Activated B cell treated with CpG ODN at 0.5 μM for 24 hours (primary cell): ENCODE data around the gene GPR55. TPM values are rescaled to one million over a fixed set of nuclear protein-coding genes. Genes with fewer than 3 reads are reported as not detected.

Experiments
- ATAC-seq: fragments of 200-7000 bp; cut with Tn5 transposase; one replicate; pipeline ENCODE4 v1.10.0; 2021; ENCODE audit warnings: low read depth, mild to moderate bottlenecking, moderate library complexity
- CTCF ChIA-PET: fragments of 350-600 bp; sonication (Branson Sonifier 250); formaldehyde crosslinking; loops from one replicate; lab custom pipeline; 2021; ENCODE audit warnings: antibody characterized with exemption; lab: Charles Lee
- POLR2A ChIA-PET: fragments of 350-600 bp; sonication (Branson Sonifier 250); formaldehyde crosslinking; loops from one replicate; lab custom pipeline; 2021; ENCODE audit warnings: antibody characterized with exemption; lab: Charles Lee
- DNase-seq: peaks from one replicate; pipeline ENCODE4 v3.0.0; 2022
- H3K27ac Mint-ChIP-seq: one replicate; pipeline ENCODE4 v1.8.0; 2020; ENCODE audit warnings: mixed read lengths
- H3K27me3 Mint-ChIP-seq: one replicate; pipeline ENCODE4 v1.8.0; 2021; ENCODE audit warnings: mixed read lengths
- H3K36me3 Mint-ChIP-seq: one replicate; pipeline ENCODE4 v1.8.0; 2021; ENCODE audit warnings: low read depth, mixed read lengths
- H3K4me1 Mint-ChIP-seq: one replicate; pipeline ENCODE4 v1.8.0; 2021; ENCODE audit warnings: mixed read lengths
- H3K4me3 Mint-ChIP-seq: one replicate; pipeline ENCODE4 v1.8.0; 2020; ENCODE audit warnings: mild to moderate bottlenecking, mixed read lengths
- H3K9me3 Mint-ChIP-seq: one replicate; pipeline ENCODE4 v1.8.0; 2020; ENCODE audit warnings: mixed read lengths
- intact Hi-C: fragments of 100-400 bp; cut with micrococcal nuclease; formaldehyde crosslinking; loops from one replicate; pipeline ENCODE4 v1.15.1; 2024
- total RNA-seq: library from RNA; stranded (reverse); gene quantifications from 2 replicates; pipeline ENCODE4 v1.2.3, GENCODE V29; 2022
- TF ChIP-seq, protein P1 (sequence below): fragments of 200-600 bp; IDR thresholded peaks from one replicate; pipeline ENCODE4 v1.8.0; 2022; ENCODE audit warnings: antibody characterized with exemption, mild to moderate bottlenecking

GPR55 gene
- total RNA-seq, 1 donor from 2014 or later: 6.3 TPM

DNA sequence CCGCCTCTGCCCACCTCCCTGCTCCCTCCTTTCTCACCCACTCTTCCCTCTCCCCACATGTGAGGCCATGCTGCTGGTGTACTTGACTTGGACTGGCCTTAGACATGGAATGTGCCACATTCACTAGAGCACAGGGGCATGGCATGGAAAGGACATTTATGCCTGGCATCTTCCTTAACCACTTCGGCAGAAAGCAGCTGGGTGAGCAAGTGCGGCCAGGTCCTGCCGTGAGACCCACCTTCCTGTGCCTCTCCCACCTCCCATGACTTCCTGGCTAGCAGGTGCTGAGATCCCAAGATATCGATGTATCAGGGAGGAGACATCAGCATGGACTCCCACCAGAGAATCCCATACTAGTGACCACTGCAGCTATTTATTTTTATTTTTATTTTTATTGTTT lies 13.0 kb downstream of the GPR55 start:
- CTCF ChIA-PET: interaction anchor here (0.8 to 2.9 kb wide), 8 partner anchors 12 to 88 kb away, joined by 3 to 33 read pairs (median 4); no protein-coding TSS in a partner anchor
- TF ChIP-seq, protein P1, sequence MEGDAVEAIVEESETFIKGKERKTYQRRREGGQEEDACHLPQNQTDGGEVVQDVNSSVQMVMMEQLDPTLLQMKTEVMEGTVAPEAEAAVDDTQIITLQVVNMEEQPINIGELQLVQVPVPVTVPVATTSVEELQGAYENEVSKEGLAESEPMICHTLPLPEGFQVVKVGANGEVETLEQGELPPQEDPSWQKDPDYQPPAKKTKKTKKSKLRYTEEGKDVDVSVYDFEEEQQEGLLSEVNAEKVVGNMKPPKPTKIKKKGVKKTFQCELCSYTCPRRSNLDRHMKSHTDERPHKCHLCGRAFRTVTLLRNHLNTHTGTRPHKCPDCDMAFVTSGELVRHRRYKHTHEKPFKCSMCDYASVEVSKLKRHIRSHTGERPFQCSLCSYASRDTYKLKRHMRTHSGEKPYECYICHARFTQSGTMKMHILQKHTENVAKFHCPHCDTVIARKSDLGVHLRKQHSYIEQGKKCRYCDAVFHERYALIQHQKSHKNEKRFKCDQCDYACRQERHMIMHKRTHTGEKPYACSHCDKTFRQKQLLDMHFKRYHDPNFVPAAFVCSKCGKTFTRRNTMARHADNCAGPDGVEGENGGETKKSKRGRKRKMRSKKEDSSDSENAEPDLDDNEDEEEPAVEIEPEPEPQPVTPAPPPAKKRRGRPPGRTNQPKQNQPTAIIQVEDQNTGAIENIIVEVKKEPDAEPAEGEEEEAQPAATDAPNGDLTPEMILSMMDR: no peak
- Mint-ChIP-seq H3K4me1 (peaks cover 21% of the 10 kb centered on the region), H3K27me3 (peaks cover 1% of the 10 kb centered on the region), H3K27ac (no peak overlapping the region), H3K9me3 (no peaks in the 10 kb centered on the region), H3K36me3 (peaks cover 2% of the 10 kb centered on the region), H3K4me3 (no peak overlapping the region)
- DNase-seq (no peak), ATAC-seq (no peak)
- intact Hi-C loops: no loop called here
- POLR2A ChIA-PET: no interaction called here

- H3K4me1 Mint-ChIP-seq: peaks cover 21% of the 10 kb centered on the region
- intact Hi-C loops: no loop called here
- peaks cover 1% of the 10 kb centered on the region for H3K27me3 Mint-ChIP-seq
- H3K27ac Mint-ChIP-seq: no peak overlapping the region
- no peaks in the 10 kb centered on the region for H3K9me3 Mint-ChIP-seq
- no peak overlapping the region for H3K4me3 Mint-ChIP-seq
- no peak for ATAC-seq
- DNase-seq: no peak
- POLR2A ChIA-PET: no interaction called here
- CTCF ChIA-PET: no interaction called here
- peaks cover 2% of the 10 kb centered on the region for H3K36me3 Mint-ChIP-seq
- TF ChIP-seq, protein P1: no peak
Measured at GRCh38 chr2:230910546-230911177, 14.4 kb downstream of the GPR55 start.

DNA sequence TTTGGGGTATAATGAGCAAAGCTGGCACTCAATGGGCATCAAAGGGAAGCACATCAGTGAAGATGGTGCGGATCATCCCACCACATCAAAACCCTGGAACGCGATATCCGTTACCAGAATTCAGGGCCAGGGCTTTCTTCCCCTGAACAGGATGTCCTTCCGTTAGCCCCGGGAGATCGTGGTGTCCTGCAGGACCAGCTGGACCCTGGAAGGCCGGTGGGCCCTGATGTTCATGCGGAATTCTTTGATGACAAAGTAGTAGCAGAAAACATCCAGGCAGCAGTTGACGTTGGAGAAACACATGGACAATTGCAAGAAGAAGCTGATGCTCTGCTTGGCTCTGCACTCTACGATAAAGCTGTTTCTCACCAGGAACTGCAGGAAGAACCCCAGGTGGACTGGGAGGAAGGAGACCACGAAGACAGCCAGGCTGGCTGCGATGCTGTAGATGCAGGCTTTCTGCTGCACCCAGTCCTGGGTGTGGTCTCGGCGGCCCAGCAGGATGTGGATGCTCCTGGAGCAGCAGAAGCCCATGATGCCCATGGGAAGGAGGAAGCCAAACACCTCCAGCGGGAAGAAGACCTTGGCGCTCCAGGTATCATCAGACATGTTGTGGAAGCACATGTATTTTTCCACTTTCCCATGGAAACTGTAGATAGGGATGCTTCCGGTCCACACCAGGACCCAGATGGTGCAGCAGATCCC lies 15.0 kb downstream of the GPR55 start:
- intact Hi-C loops: no loop called here
- POLR2A ChIA-PET: no interaction called here
- peaks cover 2% of the 10 kb centered on the region for H3K36me3 Mint-ChIP-seq

DNA sequence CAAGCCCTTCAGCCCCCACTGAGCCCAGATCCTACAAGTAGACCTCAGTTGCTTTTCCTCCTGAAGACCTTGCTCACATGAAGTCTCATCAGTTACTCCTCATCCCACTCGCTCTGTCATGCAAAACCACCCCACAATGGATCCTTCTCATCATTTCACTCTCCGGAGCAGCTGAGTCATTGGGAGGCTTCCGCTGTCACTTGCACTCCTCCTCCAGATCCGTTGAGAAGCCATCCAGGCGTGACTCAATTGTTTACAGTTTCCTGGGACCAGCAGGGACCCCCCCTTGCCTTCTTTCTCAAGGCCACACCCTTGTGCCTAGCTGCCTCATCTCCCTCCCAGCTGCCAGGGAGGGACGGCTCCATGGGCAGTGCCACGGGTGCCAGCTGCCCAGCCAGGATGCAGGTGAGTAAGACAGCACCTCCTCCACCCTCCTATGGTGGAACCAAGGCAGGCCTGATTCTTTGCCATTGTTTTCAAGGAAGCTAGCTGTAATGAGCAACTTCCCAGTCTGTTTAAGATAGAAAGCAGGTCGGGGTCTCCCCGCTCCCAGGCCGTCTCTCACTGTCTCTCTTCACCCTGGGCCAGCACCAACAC lies 16.3 kb downstream of the GPR55 start:
- H3K27ac Mint-ChIP-seq: no peak overlapping the region
- H3K4me1 Mint-ChIP-seq: peaks cover 11% of the 10 kb centered on the region
- ATAC-seq (no peak), DNase-seq (peak; percentile 5)
- H3K4me3 Mint-ChIP-seq: no peak overlapping the region
- H3K27me3 Mint-ChIP-seq: peaks cover 1% of the 10 kb centered on the region
- TF ChIP-seq, protein P1: no peak
- intact Hi-C loops: no loop called here
- ChIA-PET CTCF (no interaction called here), POLR2A (no interaction called here)
- H3K36me3 Mint-ChIP-seq: peaks cover 2% of the 10 kb centered on the region
- no peaks in the 10 kb centered on the region for H3K9me3 Mint-ChIP-seq

More for the DNA sequence above, 15.0 kb downstream of the GPR55 start:
- CTCF ChIA-PET: no interaction called here
- Mint-ChIP-seq H3K27me3 (peaks cover 1% of the 10 kb centered on the region), H3K9me3 (no peaks in the 10 kb centered on the region), H3K4me1 (peaks cover 19% of the 10 kb centered on the region), H3K4me3 (no peak overlapping the region), H3K27ac (no peak overlapping the region)
- ATAC-seq (no peak), DNase-seq (no peak)
- TF ChIP-seq, protein P1: no peak

GRCh38 chr2:230908092-230908594 lies 16.9 kb downstream of the GPR55 start:
- H3K27me3 Mint-ChIP-seq: peaks cover 1% of the 10 kb centered on the region
- TF ChIP-seq, protein P1: no peak
- ChIA-PET CTCF (no interaction called here), POLR2A (no interaction called here)
- peaks cover 2% of the 10 kb centered on the region for H3K36me3 Mint-ChIP-seq
- DNase-seq: peak; percentile 5
- no peaks in the 10 kb centered on the region for H3K9me3 Mint-ChIP-seq
- intact Hi-C loops: no loop called here
- H3K4me1 Mint-ChIP-seq: peaks cover 8% of the 10 kb centered on the region
- no peak overlapping the region for H3K27ac Mint-ChIP-seq
- ATAC-seq: no peak
- H3K4me3 Mint-ChIP-seq: no peak overlapping the region
